ENCODE measurements around the gene CCNL2.
"Not testable (repeated sequence)": the region's sequence is repeated elsewhere in the genome, so short reads cannot be mapped to it uniquely, and the experiment has no call there.

Gene CCNL2

DNA sequence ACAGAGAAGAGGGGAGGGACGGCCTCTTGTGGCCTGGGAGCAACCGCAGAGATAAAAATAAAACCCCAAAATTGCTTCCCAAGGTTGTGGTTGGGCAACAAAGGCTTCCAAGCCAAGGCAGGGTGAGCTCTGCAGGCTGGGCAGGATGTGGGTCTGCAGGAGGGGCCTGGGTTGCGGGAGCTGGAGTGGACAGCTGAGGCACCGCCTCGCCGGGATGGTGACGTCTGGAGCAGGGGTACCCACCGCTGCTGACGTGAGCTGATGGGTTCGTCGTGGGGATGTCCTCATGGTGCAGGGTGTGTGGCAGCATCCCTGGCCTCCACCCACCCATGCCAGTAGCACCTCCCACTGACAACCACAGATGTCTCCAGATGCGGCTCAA, 27.8 kb downstream of the CCNL2 start:
- no peaks in the 10 kb centered on the region for H4K20me1 ChIP-seq (ENCODE audit: insufficient read depth, low read length)
- DNase-seq = no peak
- no peak overlapping the region for H3K27ac ChIP-seq (ENCODE audit: low read length)
- peaks cover 26% of the 10 kb centered on the region for H3K79me2 ChIP-seq (ENCODE audit: low read length)
- H3K9me2 ChIP-seq (replicated peaks; ENCODE audit: insufficient read depth, low read length) = no peaks in the 10 kb centered on the region
- peaks cover 6% of the 10 kb centered on the region for H3F3A ChIP-seq (ENCODE audit: insufficient read depth, low read length)
- H2AFZ ChIP-seq (ENCODE audit: low read length) = no peak overlapping the region
- no peak overlapping the region for H3K4me3 ChIP-seq (ENCODE audit: low read length)
- no peak overlapping the region for H3K9ac ChIP-seq (ENCODE audit: low read length)
- peaks cover 16% of the 10 kb centered on the region for H3K4me1 ChIP-seq (ENCODE audit: low read length)
- TF ChIP-seq, protein P1, sequence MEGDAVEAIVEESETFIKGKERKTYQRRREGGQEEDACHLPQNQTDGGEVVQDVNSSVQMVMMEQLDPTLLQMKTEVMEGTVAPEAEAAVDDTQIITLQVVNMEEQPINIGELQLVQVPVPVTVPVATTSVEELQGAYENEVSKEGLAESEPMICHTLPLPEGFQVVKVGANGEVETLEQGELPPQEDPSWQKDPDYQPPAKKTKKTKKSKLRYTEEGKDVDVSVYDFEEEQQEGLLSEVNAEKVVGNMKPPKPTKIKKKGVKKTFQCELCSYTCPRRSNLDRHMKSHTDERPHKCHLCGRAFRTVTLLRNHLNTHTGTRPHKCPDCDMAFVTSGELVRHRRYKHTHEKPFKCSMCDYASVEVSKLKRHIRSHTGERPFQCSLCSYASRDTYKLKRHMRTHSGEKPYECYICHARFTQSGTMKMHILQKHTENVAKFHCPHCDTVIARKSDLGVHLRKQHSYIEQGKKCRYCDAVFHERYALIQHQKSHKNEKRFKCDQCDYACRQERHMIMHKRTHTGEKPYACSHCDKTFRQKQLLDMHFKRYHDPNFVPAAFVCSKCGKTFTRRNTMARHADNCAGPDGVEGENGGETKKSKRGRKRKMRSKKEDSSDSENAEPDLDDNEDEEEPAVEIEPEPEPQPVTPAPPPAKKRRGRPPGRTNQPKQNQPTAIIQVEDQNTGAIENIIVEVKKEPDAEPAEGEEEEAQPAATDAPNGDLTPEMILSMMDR (IDR thresholded peaks at IDR 0.05; ENCODE audit: low read length) = no peak
- no peak for TF ChIP-seq EZH2 (optimal IDR thresholded peaks at IDR 0.05; ENCODE audit: low read depth, low read length)
- no peaks in the 10 kb centered on the region for H3K9me3 ChIP-seq (replicated peaks; ENCODE audit: insufficient read depth, low read length)
- no peaks in the 10 kb centered on the region for H3K36me3 ChIP-seq (replicated peaks; ENCODE audit: insufficient read depth, low read length)
- H3K27me3 ChIP-seq (replicated peaks; ENCODE audit: insufficient read depth, low read length) = no peaks in the 10 kb centered on the region
- no peak overlapping the region for H3K4me2 ChIP-seq (ENCODE audit: low read depth, low read length)

DNA sequence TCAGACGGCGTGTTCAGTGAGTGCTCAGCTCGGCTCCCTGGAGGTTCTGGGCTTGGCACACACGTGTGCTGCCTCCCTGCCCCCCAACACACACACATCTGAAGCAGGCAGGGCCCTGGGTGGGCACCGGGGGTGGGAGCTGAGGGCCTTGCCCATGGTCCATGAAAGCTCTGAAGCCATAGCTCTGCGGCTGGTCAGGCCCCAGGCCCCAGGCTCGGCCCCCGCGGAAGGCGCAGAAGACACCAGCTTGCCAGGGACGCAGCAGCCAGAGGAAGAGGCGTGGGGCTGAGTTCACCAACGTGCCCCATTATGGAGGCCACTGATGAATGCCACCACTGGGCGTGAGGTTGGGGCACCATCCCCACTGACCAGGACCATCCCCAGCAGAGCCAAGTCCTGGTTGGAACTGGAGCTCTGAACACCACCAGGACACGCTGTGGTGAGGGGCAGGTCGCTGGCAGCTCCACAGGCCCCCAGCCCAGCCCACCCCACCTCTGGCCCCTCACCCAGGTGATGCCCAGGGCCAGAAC, 28.3 kb downstream of the CCNL2 start:
- Histone ChIP-seq H3K36me3 (replicated peaks; ENCODE audit: insufficient read depth, low read length) (no peaks in the 10 kb centered on the region), H3K27me3 (replicated peaks; ENCODE audit: insufficient read depth, low read length) (no peaks in the 10 kb centered on the region), H4K20me1 (ENCODE audit: insufficient read depth, low read length) (no peaks in the 10 kb centered on the region), H3K4me2 (ENCODE audit: low read depth, low read length) (no peak overlapping the region), H3K4me3 (ENCODE audit: low read length) (no peak overlapping the region), H3K9me3 (replicated peaks; ENCODE audit: insufficient read depth, low read length) (no peaks in the 10 kb centered on the region), H2AFZ (ENCODE audit: low read length) (no peak overlapping the region), H3K9me2 (replicated peaks; ENCODE audit: insufficient read depth, low read length) (no peaks in the 10 kb centered on the region), H3K4me1 (ENCODE audit: low read length) (peaks cover 12% of the 10 kb centered on the region), H3K27ac (ENCODE audit: low read length) (no peak overlapping the region), H3K9ac (ENCODE audit: low read length) (no peak overlapping the region), H3F3A (ENCODE audit: insufficient read depth, low read length) (peaks cover 3% of the 10 kb centered on the region; the same call in 1 of the 2 replicates), H3K79me2 (ENCODE audit: low read length) (peaks cover 26% of the 10 kb centered on the region)
- DNase-seq = no peak
- no peak for TF ChIP-seq EZH2phosphoT487 (IDR thresholded peaks at IDR 0.05; ENCODE audit: low read length)
- TF ChIP-seq, protein P1 (IDR thresholded peaks at IDR 0.05; ENCODE audit: low read length) = no peak
- TF ChIP-seq EZH2 (optimal IDR thresholded peaks at IDR 0.05; ENCODE audit: low read depth, low read length) = no peak

DNA sequence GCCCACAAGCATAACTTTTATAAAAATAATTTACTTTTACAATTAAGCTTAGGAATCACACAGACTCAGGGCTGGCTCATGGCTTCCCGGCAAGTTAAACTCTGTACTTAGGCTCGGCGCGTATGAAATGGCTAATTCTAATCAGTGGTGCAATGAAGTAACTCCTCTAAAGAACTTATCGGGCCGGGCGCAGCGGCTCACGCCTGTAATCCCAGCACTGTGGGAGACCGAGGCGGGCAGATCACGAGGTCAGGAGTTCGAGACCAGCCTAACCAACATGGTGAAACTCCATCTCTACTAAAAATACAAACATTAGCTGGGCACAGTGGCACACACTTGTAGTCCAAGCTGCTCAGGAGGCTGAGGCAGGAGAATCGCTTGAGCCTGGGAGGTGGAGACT, 29.0 kb downstream of the CCNL2 start:
- H3K9me3 ChIP-seq (replicated peaks; ENCODE audit: insufficient read depth, low read length); H3K9ac ChIP-seq (ENCODE audit: low read length); H3K4me3 ChIP-seq (ENCODE audit: low read length); DNase-seq; H3K4me2 ChIP-seq (ENCODE audit: low read depth, low read length); H4K20me1 ChIP-seq (ENCODE audit: insufficient read depth, low read length); H2AFZ ChIP-seq (ENCODE audit: low read length); H3K27me3 ChIP-seq (replicated peaks; ENCODE audit: insufficient read depth, low read length); H3K9me2 ChIP-seq (replicated peaks; ENCODE audit: insufficient read depth, low read length); H3K27ac ChIP-seq (ENCODE audit: low read length); H3F3A ChIP-seq (ENCODE audit: insufficient read depth, low read length); H3K36me3 ChIP-seq (replicated peaks; ENCODE audit: insufficient read depth, low read length): not testable (repeated sequence)
- H3K4me1 ChIP-seq (ENCODE audit: low read length) = peaks cover 12% of the 10 kb centered on the region
- peaks cover 26% of the 10 kb centered on the region for H3K79me2 ChIP-seq (ENCODE audit: low read length)

DNA sequence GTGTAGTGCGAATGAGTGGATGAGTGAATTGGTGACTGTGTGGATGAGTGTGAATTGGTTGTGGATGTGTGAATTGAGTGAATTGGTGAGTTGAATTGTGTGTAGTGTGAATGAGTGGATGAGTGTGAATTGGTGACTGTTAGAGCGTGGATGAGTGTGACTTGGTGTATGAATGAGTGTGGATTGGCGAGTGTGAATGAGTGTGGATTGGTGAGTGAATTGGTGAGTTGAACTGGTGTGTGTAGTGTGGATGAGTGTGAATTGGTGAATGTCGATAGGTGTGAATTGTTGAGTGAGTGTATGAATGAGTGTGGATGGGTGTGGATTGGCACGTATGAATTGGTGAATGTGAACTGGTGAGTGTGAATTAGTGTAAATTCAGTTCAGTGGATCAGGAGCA, 31.8 kb downstream of the CCNL2 start:
- H3K27me3 ChIP-seq (replicated peaks; ENCODE audit: insufficient read depth, low read length) = peaks cover under 1% of the 10 kb centered on the region; the same call in 1 of the 2 replicates
- H3K9me2 ChIP-seq (replicated peaks; ENCODE audit: insufficient read depth, low read length) = no peaks in the 10 kb centered on the region
- H2AFZ ChIP-seq (ENCODE audit: low read length) = no peak overlapping the region
- H3K27ac ChIP-seq (ENCODE audit: low read length) = no peak overlapping the region
- no peaks in the 10 kb centered on the region for H3K36me3 ChIP-seq (replicated peaks; ENCODE audit: insufficient read depth, low read length)
- no peak overlapping the region for H3K4me2 ChIP-seq (ENCODE audit: low read depth, low read length)
- no peaks in the 10 kb centered on the region for H4K20me1 ChIP-seq (ENCODE audit: insufficient read depth, low read length)
- no peak overlapping the region for H3K4me3 ChIP-seq (ENCODE audit: low read length)
- H3F3A ChIP-seq (ENCODE audit: insufficient read depth, low read length) = peaks cover 2% of the 10 kb centered on the region; the same call in 1 of the 2 replicates
- H3K9ac ChIP-seq (ENCODE audit: low read length) = no peak overlapping the region
- no peak for DNase-seq
- peaks cover 8% of the 10 kb centered on the region; the same call in 1 of the 2 replicates for H3K4me1 ChIP-seq (ENCODE audit: low read length)
- TF ChIP-seq EZH2 (optimal IDR thresholded peaks at IDR 0.05; ENCODE audit: low read depth, low read length) = no peak
- TF ChIP-seq, protein P1 (IDR thresholded peaks at IDR 0.05; ENCODE audit: low read length) = no peak
- TF ChIP-seq EZH2phosphoT487 (IDR thresholded peaks at IDR 0.05; ENCODE audit: low read length) = no peak
- H3K79me2 ChIP-seq (ENCODE audit: low read length) = peaks cover 2% of the 10 kb centered on the region; the same call in 1 of the 2 replicates
- H3K9me3 ChIP-seq (replicated peaks; ENCODE audit: insufficient read depth, low read length) = no peaks in the 10 kb centered on the region
